ENCODE results near the gene SULT1A2.

- no peak for TF ChIP-seq CTCF (conservative IDR thresholded peaks at IDR 0.05; ENCODE audit: low read length)
- TF ChIP-seq EZH2phosphoT487 (IDR thresholded peaks at IDR 0.05; ENCODE audit: borderline replicate concordance), result no peak
These were observed 41.3 kb downstream of the SULT1A2 start for GRCh38 chr16:28555561-28555960.

All from Loucy (cell line).